ENCODE data around the gene ZFYVE27.

ZFYVE27 gene

GRCh38 chr10:97774811-97775294 is 37.9 kb downstream of the ZFYVE27 start:
- DNase-seq (ENCODE audit: extremely low read depth, low read depth): no peak
- no peak for TF ChIP-seq CTCF (IDR thresholded peaks at IDR 0.05; ENCODE audit: low read depth, low read length)

- DNase-seq (ENCODE audit: extremely low read depth, low read depth): no peak
- no peak for TF ChIP-seq CTCF (IDR thresholded peaks at IDR 0.05; ENCODE audit: low read depth, low read length)
These were observed 40.2 kb downstream of the ZFYVE27 start for GRCh38 chr10:97777143-97777542.

- no peak for DNase-seq (ENCODE audit: extremely low read depth, low read depth)
- no peak for TF ChIP-seq CTCF (IDR thresholded peaks at IDR 0.05; ENCODE audit: low read depth, low read length)
These were observed 41.7 kb downstream of the ZFYVE27 start for GRCh38 chr10:97778452-97779302.

GRCh38 chr10:97779492-97779891 is 42.6 kb downstream of the ZFYVE27 start:
- no peak for DNase-seq (ENCODE audit: extremely low read depth, low read depth)
- no peak for TF ChIP-seq CTCF (IDR thresholded peaks at IDR 0.05; ENCODE audit: low read depth, low read length)

- no peak for DNase-seq (ENCODE audit: extremely low read depth, low read depth)
- no peak for TF ChIP-seq CTCF (IDR thresholded peaks at IDR 0.05; ENCODE audit: low read depth, low read length)
These were observed 43.0 kb downstream of the ZFYVE27 start for GRCh38 chr10:97779975-97780374.

GRCh38 chr10:97780841-97781617 is 44.1 kb downstream of the ZFYVE27 start:
- no peak for TF ChIP-seq CTCF (IDR thresholded peaks at IDR 0.05; ENCODE audit: low read depth, low read length)
- no peak for DNase-seq (ENCODE audit: extremely low read depth, low read depth)

Data from AG09319 (cell line).